GM13976 (cell line): ENCODE data around the gene LGALS3BP.

ENCODE experiments used
- DNase-seq: peaks from one replicate; pipeline ENCODE4 v3.0.0; 2012; ENCODE audit warnings: low spot score
- CTCF ChIP-seq: IDR thresholded peaks from 2 replicates; pipeline ENCODE4 v1.5.1; 2012; ENCODE audit warnings: borderline replicate concordance, mild to moderate bottlenecking; ENCODE audit not compliant: insufficient read depth; ENCODE audit errors: extremely low read depth, missing control alignments, control extremely low read depth
- in situ Hi-C: fragments of 300-500 bp; cut with MboI; formaldehyde crosslinking; loops from one replicate; pipeline ENCODE4 v1.12.0; 2022; ENCODE audit warnings: low sequenced_read_pairs, mixed read lengths, inconsistent platforms; ENCODE audit not compliant: unreplicated experiment

Gene LGALS3BP

DNA sequence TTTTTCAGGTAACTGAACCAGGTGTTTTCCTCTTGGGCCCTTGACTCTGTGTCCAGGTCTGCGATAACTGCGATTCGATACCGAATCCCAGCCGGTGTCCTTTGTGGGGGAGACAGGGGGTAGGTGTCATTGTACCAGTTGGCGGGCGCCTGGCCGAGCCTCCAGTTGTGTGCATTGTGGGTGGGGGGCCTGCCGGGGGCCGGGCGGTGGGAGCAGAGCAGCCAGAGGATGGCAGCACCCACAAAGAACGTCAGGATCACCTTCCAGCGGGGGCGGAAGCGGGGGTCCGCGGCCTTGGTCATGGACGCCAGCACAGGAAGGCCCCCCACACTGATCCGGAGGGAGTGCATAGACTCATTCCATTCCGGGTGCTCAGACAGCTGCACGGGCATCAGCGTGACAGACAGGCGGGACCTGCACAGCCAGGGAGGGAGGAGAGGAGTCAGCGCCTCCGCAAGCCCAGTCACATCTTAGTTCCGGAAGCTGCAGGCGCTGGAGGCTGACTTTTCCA lies 17.6 kb upstream of the LGALS3BP start:
- in situ Hi-C loops: no loop called here
- no peak for TF ChIP-seq CTCF
- no peak for DNase-seq

DNA sequence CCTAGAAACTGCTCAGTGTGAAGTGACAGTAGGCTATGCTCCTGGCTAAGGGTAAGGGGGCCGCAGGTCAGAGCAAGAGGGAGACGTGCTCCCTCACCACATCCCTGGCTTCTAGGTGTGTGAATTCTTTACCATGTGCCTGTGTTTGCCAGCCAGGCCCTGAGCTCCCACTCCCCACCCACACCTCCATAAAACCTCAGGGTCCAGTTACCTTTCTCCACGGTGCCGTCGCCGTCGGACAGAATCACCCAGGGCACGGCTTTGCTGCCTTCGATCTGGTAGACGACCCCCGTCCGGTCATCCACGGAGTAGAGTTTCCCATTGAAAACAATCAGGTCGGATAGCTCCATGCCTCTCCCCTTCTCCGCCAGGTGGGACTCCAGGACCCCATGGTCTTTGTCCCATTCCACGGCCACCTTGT lies 17.1 kb upstream of the LGALS3BP start:
- TF ChIP-seq CTCF: no peak
- in situ Hi-C loops: no loop called here
- peak; percentile 24 for DNase-seq

DNA sequence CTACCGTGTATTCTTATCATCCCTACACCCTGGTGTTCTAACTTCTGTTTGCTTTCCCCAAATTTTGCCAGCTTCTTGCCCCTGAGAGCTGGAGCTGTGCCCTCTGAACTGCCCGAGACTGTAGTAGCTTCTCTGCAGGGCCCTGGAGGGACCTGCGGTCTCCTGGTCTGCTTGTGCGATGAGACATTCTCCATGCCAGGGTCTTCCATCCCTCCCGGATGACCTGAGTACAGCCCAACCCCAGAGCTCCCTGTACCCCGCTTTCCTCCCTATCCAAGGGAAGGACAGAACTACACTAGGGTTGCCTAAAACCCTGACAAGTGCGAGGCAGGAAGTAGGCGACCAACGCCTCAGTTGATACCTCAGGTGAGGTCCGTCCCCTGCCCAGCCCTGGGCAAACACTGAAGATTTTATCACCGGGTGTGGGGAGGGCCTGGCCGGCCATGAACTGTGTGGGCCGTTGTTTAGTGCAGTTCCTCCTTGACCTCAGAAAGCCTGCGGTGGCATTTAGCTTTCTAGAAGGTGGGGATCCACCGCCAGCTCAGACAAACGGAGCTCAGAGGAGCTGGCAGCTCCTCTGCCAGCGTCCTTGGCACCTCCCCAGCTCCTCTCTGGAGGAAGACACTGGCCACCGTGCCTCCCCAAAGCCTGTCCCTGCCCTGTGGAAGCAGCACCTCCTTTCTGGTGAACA lies 16.2 kb upstream of the LGALS3BP start:
- in situ Hi-C loops: no loop called here
- no peak for TF ChIP-seq CTCF
- peak; percentile 30 for DNase-seq

GRCh38 chr17:78995022-78995760 lies 15.5 kb upstream of the LGALS3BP start:
- in situ Hi-C loops: no loop called here
- DNase-seq: no peak

DNA sequence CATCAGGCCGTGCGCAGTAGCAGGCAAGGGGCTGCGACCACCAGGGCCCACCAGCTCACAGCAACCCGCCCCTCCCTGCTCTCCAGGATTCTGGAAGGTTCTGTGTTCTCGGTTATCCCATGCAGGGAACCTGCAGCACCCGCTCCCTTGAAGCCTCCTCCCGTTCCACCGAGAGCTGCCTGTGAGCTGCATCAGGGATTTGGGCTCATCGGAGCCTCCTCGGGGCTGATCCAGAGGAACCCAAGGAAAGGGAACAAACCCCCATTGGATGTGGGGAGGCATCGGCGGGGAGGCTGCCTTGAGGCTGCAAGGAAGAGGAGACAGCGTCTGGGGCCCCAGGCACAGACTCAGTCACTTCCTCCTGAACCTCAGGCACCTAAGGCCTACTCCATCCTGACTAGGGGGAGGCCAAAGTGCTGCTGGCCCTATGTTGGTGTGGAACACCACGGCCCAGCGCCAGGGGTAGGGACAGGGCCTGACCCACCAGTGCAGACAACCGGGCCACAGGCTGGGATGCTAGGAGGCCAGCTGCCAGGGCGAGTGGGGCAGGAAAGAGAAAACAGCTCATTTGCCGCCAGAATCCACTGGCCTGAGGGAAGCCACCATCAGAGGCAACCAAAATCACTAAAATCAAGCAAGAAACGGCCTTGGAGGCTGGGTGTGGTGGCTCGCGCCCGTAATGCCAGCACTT lies 14.4 kb upstream of the LGALS3BP start:
- no peak for TF ChIP-seq CTCF
- in situ Hi-C loops: no loop called here
- DNase-seq: peak; percentile 28

More at GRCh38 chr17:78995022-78995760, 15.5 kb upstream of the LGALS3BP start:
- no peak for TF ChIP-seq CTCF

DNA sequence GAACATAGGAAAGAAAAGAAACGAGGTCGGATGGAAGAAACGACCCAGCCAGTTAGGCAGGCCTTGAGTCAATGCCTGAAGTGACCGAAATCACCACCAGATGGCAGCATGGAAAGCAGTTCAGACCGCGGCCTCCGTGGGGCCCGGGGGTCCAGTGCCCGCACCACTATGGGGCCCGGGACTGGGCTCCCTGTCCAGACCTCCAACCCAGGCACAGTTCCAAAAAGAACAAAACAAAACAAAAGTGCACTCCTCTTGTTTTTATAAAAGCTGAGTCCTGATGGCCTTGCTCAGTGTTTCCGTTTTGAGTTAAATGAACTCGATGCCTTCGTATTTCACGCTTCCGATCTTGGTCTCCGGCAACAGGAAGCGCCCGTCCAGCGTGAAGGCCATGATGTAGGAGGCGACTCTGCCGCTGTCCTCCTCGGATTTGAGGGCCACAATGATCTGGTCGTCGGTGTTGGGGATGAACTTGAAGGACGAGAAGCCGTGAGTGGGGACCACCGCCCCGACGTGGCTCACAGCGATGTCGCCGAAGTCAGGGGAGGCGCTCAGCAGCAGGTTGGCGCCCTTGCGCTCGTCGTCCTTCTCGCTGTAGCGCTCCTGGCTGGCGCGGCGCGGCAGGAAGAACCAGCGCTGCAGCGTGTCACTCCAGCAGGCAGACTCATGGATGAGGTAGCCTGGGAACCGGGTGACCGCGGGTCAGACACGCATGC lies 13.7 kb upstream of the LGALS3BP start:
- in situ Hi-C loops: no loop called here
- DNase-seq: peak; percentile 74

More for the DNA sequence above, 13.7 kb upstream of the LGALS3BP start:
- TF ChIP-seq CTCF: peak; percentile 65
